HL-60 (cell line): Measurements from ENCODE around the gene PACS1.

Source experiments
- CTCF ChIP-seq: IDR thresholded peaks from one replicate; pipeline ENCODE4 v1.5.1; 2011; ENCODE audit warnings: low read length, control low read depth, inconsistent platforms; ENCODE audit not compliant: insufficient read depth
- POLR2AphosphoS5 ChIP-seq: IDR thresholded peaks from 2 replicates; pipeline ENCODE4 v1.6.1; 2012; ENCODE audit warnings: low read depth
- REST ChIP-seq: IDR thresholded peaks from 2 replicates; pipeline ENCODE4 v1.6.1; 2012; ENCODE audit warnings: low read depth; ENCODE audit not compliant: insufficient replicate concordance

GRCh38 chr11:66066751-66067150 is 3.3 kb upstream of the PACS1 start:
- TF ChIP-seq CTCF = no peak
- TF ChIP-seq REST = no peak
- no peak for TF ChIP-seq POLR2AphosphoS5
